ENCODE results near the gene LRP8. TPM values are rescaled to one million over a fixed set of nuclear protein-coding genes. Genes with fewer than 3 reads are reported as not detected.

Gene LRP8
- total RNA-seq, 1 donor from 2014 or later, result 7.1 TPM

DNA sequence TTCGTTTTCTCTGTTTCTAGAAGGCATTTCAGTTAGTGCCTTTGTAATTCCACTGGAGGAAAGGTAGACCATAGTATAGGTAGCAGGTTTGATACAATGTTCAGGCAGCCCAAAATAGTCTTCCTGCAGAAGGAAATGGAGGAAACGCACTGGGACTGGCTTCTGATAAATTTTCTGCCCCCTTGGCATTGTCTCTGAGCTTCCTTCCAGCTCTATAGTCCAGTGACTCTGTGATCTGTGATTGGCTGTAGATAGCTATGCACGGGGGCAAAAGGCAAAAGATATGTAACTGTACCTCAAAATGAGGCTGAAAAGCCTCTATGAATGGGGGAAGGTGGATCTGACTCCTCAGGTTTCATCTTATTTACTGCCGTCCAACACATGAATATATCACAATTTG is 83.7 kb downstream of the LRP8 start:
- no peak overlapping the region for H3K4me3 Mint-ChIP-seq (ENCODE audit: unreplicated experiment)
- peaks cover 4% of the 10 kb centered on the region for H3K4me1 Mint-ChIP-seq (ENCODE audit: low read depth)
- H3K27me3 Mint-ChIP-seq (ENCODE audit: low read depth), result no peaks in the 10 kb centered on the region
- TF ChIP-seq, protein P1, sequence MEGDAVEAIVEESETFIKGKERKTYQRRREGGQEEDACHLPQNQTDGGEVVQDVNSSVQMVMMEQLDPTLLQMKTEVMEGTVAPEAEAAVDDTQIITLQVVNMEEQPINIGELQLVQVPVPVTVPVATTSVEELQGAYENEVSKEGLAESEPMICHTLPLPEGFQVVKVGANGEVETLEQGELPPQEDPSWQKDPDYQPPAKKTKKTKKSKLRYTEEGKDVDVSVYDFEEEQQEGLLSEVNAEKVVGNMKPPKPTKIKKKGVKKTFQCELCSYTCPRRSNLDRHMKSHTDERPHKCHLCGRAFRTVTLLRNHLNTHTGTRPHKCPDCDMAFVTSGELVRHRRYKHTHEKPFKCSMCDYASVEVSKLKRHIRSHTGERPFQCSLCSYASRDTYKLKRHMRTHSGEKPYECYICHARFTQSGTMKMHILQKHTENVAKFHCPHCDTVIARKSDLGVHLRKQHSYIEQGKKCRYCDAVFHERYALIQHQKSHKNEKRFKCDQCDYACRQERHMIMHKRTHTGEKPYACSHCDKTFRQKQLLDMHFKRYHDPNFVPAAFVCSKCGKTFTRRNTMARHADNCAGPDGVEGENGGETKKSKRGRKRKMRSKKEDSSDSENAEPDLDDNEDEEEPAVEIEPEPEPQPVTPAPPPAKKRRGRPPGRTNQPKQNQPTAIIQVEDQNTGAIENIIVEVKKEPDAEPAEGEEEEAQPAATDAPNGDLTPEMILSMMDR (IDR thresholded peaks at IDR 0.05), result no peak
- no peaks in the 10 kb centered on the region for H3K36me3 Mint-ChIP-seq (ENCODE audit: low read depth)
- DNase-seq (ENCODE audit: low spot score), result no peak
- H3K9me3 Mint-ChIP-seq (ENCODE audit: low read depth), result no peaks in the 10 kb centered on the region
- H3K27ac Mint-ChIP-seq (ENCODE audit: unreplicated experiment), result no peak overlapping the region

DNA sequence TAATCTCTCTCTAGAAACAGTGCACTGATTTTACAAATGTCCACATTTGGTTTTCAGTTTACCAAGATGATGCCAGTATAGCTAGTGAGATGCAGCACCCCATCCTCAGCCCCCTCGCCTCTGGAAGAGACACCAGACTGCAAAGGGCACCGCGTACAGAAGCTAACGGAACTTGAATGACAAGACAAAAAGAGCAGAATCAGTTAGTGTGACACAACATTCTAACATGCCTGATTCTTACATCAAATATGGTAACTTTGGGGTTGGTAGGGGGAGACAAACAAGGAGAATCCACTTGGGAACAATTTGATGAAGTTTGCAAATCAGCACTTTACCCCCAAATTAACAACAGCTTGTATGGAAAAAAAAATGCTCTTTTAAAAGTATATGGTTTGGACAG is 85.5 kb downstream of the LRP8 start:
- Mint-ChIP-seq H3K4me1 (ENCODE audit: low read depth) (peaks cover 19% of the 10 kb centered on the region), H3K4me3 (ENCODE audit: unreplicated experiment) (no peak overlapping the region), H3K9me3 (ENCODE audit: low read depth) (no peaks in the 10 kb centered on the region), H3K36me3 (ENCODE audit: low read depth) (no peaks in the 10 kb centered on the region), H3K27me3 (ENCODE audit: low read depth) (no peaks in the 10 kb centered on the region), H3K27ac (ENCODE audit: unreplicated experiment) (no peak overlapping the region)
- DNase-seq (ENCODE audit: low spot score), result no peak
- TF ChIP-seq, protein P1 (IDR thresholded peaks at IDR 0.05), result no peak

DNA sequence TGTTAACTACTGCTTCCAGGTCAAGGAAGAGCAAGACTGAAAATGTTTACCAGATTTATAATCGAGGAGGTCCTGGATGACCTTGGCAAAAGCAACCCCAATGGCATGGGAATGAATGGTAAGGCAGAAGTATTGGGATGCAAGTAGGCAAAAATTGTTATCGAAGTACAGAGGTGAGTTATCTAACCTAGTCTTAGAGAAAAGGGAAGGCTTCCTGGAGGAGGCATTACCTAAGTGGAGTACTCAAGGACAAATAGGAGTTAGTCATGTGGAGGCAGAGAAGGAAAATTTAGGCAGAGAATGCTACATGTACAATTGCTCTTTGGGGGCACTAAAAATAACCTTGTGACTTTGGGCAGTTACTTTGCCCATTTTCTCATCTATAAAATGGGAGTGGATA is 86.0 kb downstream of the LRP8 start:
- Mint-ChIP-seq H3K27me3 (ENCODE audit: low read depth) (no peaks in the 10 kb centered on the region), H3K36me3 (ENCODE audit: low read depth) (no peaks in the 10 kb centered on the region), H3K4me1 (ENCODE audit: low read depth) (peaks cover 22% of the 10 kb centered on the region), H3K27ac (ENCODE audit: unreplicated experiment) (no peak overlapping the region), H3K9me3 (ENCODE audit: low read depth) (no peaks in the 10 kb centered on the region), H3K4me3 (ENCODE audit: unreplicated experiment) (no peak overlapping the region)
- no peak for DNase-seq (ENCODE audit: low spot score)
- TF ChIP-seq, protein P1 (IDR thresholded peaks at IDR 0.05), result no peak

DNA sequence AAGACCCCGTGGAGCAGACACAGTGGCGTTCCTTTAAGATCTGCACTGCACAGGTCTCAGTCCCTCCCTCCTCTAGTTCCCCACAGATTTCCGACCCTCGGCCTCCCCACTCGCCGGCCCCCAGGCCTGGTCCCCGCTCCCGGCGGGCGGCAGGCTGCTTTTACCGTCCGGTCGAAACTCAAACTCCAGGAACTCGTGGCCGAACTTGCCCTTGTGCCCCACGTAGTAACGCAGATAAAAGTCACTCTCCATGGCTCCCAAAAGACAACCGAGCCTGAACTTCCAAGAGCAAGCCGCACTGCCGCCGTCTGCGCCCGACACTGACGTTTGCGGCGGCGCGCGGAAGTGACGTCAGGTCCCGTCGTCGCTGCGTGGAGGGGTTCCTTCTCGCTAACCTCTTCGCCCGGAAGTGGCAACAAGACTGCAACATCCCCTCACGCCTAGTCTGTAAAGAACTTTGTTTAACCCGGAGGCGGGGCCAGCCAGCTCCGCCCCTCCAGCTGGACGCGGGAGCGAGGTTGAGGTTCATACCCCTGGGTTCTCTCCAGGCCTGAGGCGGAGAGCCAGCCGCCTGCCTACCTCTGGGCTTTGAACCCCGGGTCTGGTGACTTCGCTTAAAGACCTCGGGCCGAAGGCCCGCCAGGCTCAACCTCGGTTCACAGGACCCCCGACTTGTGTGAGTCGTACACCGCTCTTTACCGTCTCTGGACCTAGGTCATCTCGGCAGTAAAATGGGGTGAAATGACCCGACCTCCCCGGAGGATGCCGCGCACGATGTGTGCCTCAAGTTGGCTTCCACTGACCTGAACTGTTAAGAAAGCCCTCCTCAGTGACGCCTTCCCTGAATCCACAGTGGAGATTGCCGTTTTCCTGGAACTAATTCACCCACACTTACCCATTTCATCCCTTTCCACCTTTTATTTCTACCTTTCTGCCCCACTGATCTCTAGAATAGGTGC is 89.4 kb downstream of the LRP8 start, which contains the start of gene MAGOH:
TSS of gene MAGOH (minus strand) at position 322 of the 959 bp plus-strand sequence. CDS start at position 252, 70 bp downstream.
- Mint-ChIP-seq H3K27me3 (ENCODE audit: low read depth) (no peaks in the 10 kb centered on the region), H3K27ac (ENCODE audit: unreplicated experiment) (peak within 1 kb of the TSS; percentile 89), H3K9me3 (ENCODE audit: low read depth) (no peaks in the 10 kb centered on the region), H3K4me1 (ENCODE audit: low read depth) (peaks cover 30% of the 10 kb centered on the region), H3K36me3 (ENCODE audit: low read depth) (no peaks in the 10 kb centered on the region), H3K4me3 (ENCODE audit: unreplicated experiment) (peak within 1 kb of the TSS; percentile 92)
- TF ChIP-seq, protein P1 (IDR thresholded peaks at IDR 0.05), result no peak
- peak; percentile 95 for DNase-seq (ENCODE audit: low spot score)

DNA sequence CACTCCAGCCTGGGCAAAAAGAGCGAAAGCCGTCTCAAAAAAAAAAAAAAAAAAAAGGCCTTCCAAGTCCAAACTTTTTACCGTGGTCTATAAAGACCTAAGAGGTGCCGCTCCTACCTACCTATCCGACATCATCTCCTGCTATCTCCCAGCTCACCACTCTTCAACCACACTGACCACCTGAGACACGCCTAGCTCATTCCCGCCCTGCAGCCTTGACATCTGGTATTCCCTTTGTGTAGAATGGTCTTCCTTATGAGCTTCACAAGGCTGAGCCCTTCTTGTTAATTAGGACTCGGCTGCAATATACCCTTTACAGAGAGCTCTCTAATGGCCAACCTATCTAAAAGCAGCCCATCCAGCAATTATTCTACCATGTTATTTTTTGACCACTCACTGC is 90.2 kb downstream of the LRP8 start:
- H3K27me3 Mint-ChIP-seq (ENCODE audit: low read depth), result no peaks in the 10 kb centered on the region
- no peak for DNase-seq (ENCODE audit: low spot score)
- peak overlapping the region; percentile 92 for H3K4me3 Mint-ChIP-seq (ENCODE audit: unreplicated experiment)
- H3K36me3 Mint-ChIP-seq (ENCODE audit: low read depth), result no peaks in the 10 kb centered on the region
- H3K27ac Mint-ChIP-seq (ENCODE audit: unreplicated experiment), result peak overlapping the region; percentile 89
- peaks cover 30% of the 10 kb centered on the region for H3K4me1 Mint-ChIP-seq (ENCODE audit: low read depth)
- no peaks in the 10 kb centered on the region for H3K9me3 Mint-ChIP-seq (ENCODE audit: low read depth)
- TF ChIP-seq, protein P1 (IDR thresholded peaks at IDR 0.05), result no peak

Measured in chondrocyte (in vitro differentiated cells).